SK-N-MC (cell line): ENCODE results near the gene CPNE6.

ENCODE experiments used
- DNase-seq: peaks from one replicate; pipeline ENCODE4 v3.0.0-alpha.2; 2011; ENCODE audit warnings: low read depth, low spot score
- H3K27ac ChIP-seq: fragments of 200-600 bp; sonication (generic); 2 replicates; pipeline ENCODE4 v1.5.1; 2016; ENCODE audit warnings: mixed run types
- H3K36me3 ChIP-seq: fragments of 200-600 bp; sonication (generic); 2 replicates; pipeline ENCODE4 v1.6.1; 2017; ENCODE audit warnings: antibody characterized with exemption, low read length, mixed read lengths; ENCODE audit not compliant: insufficient read depth
- H3K4me3 ChIP-seq: fragments of 200-600 bp; sonication (generic); 2 replicates; pipeline ENCODE4 v1.5.1; 2016
- H3K9ac ChIP-seq: fragments of 200-600 bp; sonication (generic); 2 replicates; pipeline ENCODE4 v1.8.0; 2017; ENCODE audit warnings: mixed run types, mixed read lengths; ENCODE audit not compliant: insufficient read length
- H3K9me3 ChIP-seq: fragments of 200-600 bp; sonication (generic); 2 replicates; pipeline ENCODE4 v1.6.1; 2017; ENCODE audit warnings: low read depth, mild to moderate bottlenecking, antibody characterized with exemption, low read length, moderate library complexity, mixed read lengths
- EZH2 ChIP-seq: fragments of 200-600 bp; sonication (generic); IDR thresholded peaks from one replicate; pipeline ENCODE4 v1.6.1; 2017; ENCODE audit warnings: antibody characterized with exemption
- FOXP2 ChIP-seq: optimal IDR thresholded peaks from 2 replicates; pipeline ENCODE3; 2011; ENCODE audit warnings: mild to moderate bottlenecking, moderate library complexity; ENCODE audit not compliant: insufficient read depth; ENCODE audit errors: extremely low read length, control extremely low read depth
- POLR2AphosphoS5 ChIP-seq: IDR thresholded peaks from 2 replicates; pipeline ENCODE4 v1.6.1; 2012; ENCODE audit warnings: mild to moderate bottlenecking, low read depth, low read length, borderline replicate concordance

The CPNE6 gene

GRCh38 chr14:24058951-24059475 lies 12.3 kb upstream of the CPNE6 start:
- DNase-seq = no peak
- Histone ChIP-seq H3K9ac (no peak overlapping the region), H3K36me3 (no peaks in the 10 kb centered on the region), H3K4me3 (no peak overlapping the region), H3K27ac (no peak overlapping the region), H3K9me3 (no peaks in the 10 kb centered on the region)
- TF ChIP-seq POLR2AphosphoS5 (no peak), FOXP2 (no peak), EZH2 (no peak)

- no peak overlapping the region for H3K4me3 ChIP-seq
- DNase-seq = no peak
- no peak overlapping the region for H3K9ac ChIP-seq
- H3K9me3 ChIP-seq = no peaks in the 10 kb centered on the region
- H3K27ac ChIP-seq = no peak overlapping the region
- TF ChIP-seq POLR2AphosphoS5 = no peak
- no peak for TF ChIP-seq EZH2
- no peak for TF ChIP-seq FOXP2
- H3K36me3 ChIP-seq = no peaks in the 10 kb centered on the region
Observed at GRCh38 chr14:24059841-24060388, 11.4 kb upstream of the CPNE6 start.

GRCh38 chr14:24060443-24060842 lies 10.9 kb upstream of the CPNE6 start:
- H3K27ac ChIP-seq = no peak overlapping the region
- no peaks in the 10 kb centered on the region for H3K36me3 ChIP-seq
- no peak overlapping the region for H3K9ac ChIP-seq
- no peaks in the 10 kb centered on the region for H3K9me3 ChIP-seq
- TF ChIP-seq POLR2AphosphoS5 = no peak
- TF ChIP-seq FOXP2 = no peak
- TF ChIP-seq EZH2 = no peak
- no peak for DNase-seq
- H3K4me3 ChIP-seq = no peak overlapping the region

- H3K9me3 ChIP-seq = no peaks in the 10 kb centered on the region
- no peak overlapping the region for H3K9ac ChIP-seq
- H3K27ac ChIP-seq = no peak overlapping the region
- no peaks in the 10 kb centered on the region for H3K36me3 ChIP-seq
- TF ChIP-seq EZH2 (no peak), FOXP2 (no peak)
- H3K4me3 ChIP-seq = no peak overlapping the region
- no peak for DNase-seq
Observed at GRCh38 chr14:24060984-24061913, 10.1 kb upstream of the CPNE6 start.

- TF ChIP-seq POLR2AphosphoS5 = no peak
- no peak for TF ChIP-seq EZH2
- no peak for TF ChIP-seq FOXP2
- Histone ChIP-seq H3K4me3 (no peak overlapping the region), H3K9me3 (no peaks in the 10 kb centered on the region), H3K9ac (no peak overlapping the region), H3K36me3 (no peaks in the 10 kb centered on the region), H3K27ac (no peak overlapping the region)
- DNase-seq = no peak
Observed at GRCh38 chr14:24062216-24062980, 9.0 kb upstream of the CPNE6 start.

GRCh38 chr14:24063263-24063836 lies 8.0 kb upstream of the CPNE6 start:
- H3K9me3 ChIP-seq = no peaks in the 10 kb centered on the region
- no peak overlapping the region for H3K27ac ChIP-seq
- H3K4me3 ChIP-seq = no peak overlapping the region
- TF ChIP-seq POLR2AphosphoS5 = no peak
- no peak for TF ChIP-seq FOXP2
- no peak for TF ChIP-seq EZH2
- H3K36me3 ChIP-seq = no peaks in the 10 kb centered on the region
- DNase-seq = no peak
- no peak overlapping the region for H3K9ac ChIP-seq

GRCh38 chr14:24064091-24064795 lies 7.1 kb upstream of the CPNE6 start:
- DNase-seq = no peak
- no peak overlapping the region for H3K4me3 ChIP-seq
- no peak overlapping the region for H3K9ac ChIP-seq
- no peak for TF ChIP-seq POLR2AphosphoS5
- no peak for TF ChIP-seq EZH2
- TF ChIP-seq FOXP2 = no peak
- H3K9me3 ChIP-seq = no peaks in the 10 kb centered on the region
- H3K27ac ChIP-seq = no peak overlapping the region
- H3K36me3 ChIP-seq = no peaks in the 10 kb centered on the region

GRCh38 chr14:24064856-24065255 lies 6.5 kb upstream of the CPNE6 start:
- no peak overlapping the region for H3K9ac ChIP-seq
- H3K27ac ChIP-seq = no peak overlapping the region
- no peak overlapping the region for H3K4me3 ChIP-seq
- H3K36me3 ChIP-seq = no peaks in the 10 kb centered on the region
- no peak for DNase-seq
- TF ChIP-seq EZH2 (no peak), POLR2AphosphoS5 (no peak), FOXP2 (no peak)
- no peaks in the 10 kb centered on the region for H3K9me3 ChIP-seq
